Astrocyte of the spinal cord (primary cell): Measurements from ENCODE around the gene LHX8.

Experiments used
- DNase-seq: peaks from one replicate; pipeline ENCODE4 v3.0.0; 2011; ENCODE audit warnings: low read depth, low spot score
- H3K4me3 ChIP-seq: 2 replicates; pipeline ENCODE4 v1.5.1; 2011; ENCODE audit warnings: low read depth, mild to moderate bottlenecking, low read length, moderate library complexity
- CTCF ChIP-seq: IDR thresholded peaks from 2 replicates; pipeline ENCODE4 v1.5.1; 2012; ENCODE audit warnings: low read depth, mild to moderate bottlenecking, low read length, inconsistent platforms
- in situ Hi-C: cut with HindIII; loops from 2 replicates; pipeline ENCODE4 v1.10.0; 2017; ENCODE audit warnings: low sequenced_read_pairs

Gene LHX8

GRCh38 chr1:75159154-75159553 lies 25.0 kb downstream of the LHX8 start:
- no peak overlapping the region for H3K4me3 ChIP-seq
- in situ Hi-C loops = no loop called here
- TF ChIP-seq CTCF = no peak
- no peak for DNase-seq

GRCh38 chr1:75165264-75165663 lies 31.1 kb downstream of the LHX8 start:
- in situ Hi-C loops = no loop called here
- no peak for DNase-seq
- no peak for TF ChIP-seq CTCF
- H3K4me3 ChIP-seq = no peak overlapping the region

GRCh38 chr1:75166821-75167220 lies 32.6 kb downstream of the LHX8 start:
- DNase-seq = no peak
- TF ChIP-seq CTCF = no peak
- no peak overlapping the region for H3K4me3 ChIP-seq
- in situ Hi-C loops = no loop called here

- no peak for DNase-seq
- in situ Hi-C loops = no loop called here
- no peak for TF ChIP-seq CTCF
These were observed 35.8 kb downstream of the LHX8 start for GRCh38 chr1:75170011-75170410.

GRCh38 chr1:75170981-75171380 lies 36.8 kb downstream of the LHX8 start:
- no peak for TF ChIP-seq CTCF
- DNase-seq = no peak
- in situ Hi-C loops = no loop called here
- no peak overlapping the region for H3K4me3 ChIP-seq

More at GRCh38 chr1:75170011-75170410, 35.8 kb downstream of the LHX8 start:
- no peak overlapping the region for H3K4me3 ChIP-seq

- DNase-seq = no peak
- in situ Hi-C loops = no loop called here
- no peak overlapping the region for H3K4me3 ChIP-seq
- TF ChIP-seq CTCF = no peak
These were observed 37.7 kb downstream of the LHX8 start for GRCh38 chr1:75171876-75172275.

GRCh38 chr1:75172556-75172955 lies 38.4 kb downstream of the LHX8 start:
- no peak overlapping the region for H3K4me3 ChIP-seq
- in situ Hi-C loops = no loop called here
- DNase-seq = no peak
- no peak for TF ChIP-seq CTCF
